PC-3 (cell line): ENCODE data around the gene PTP4A2. TPM values are rescaled to one million over a fixed set of nuclear protein-coding genes. Genes with fewer than 3 reads are reported as not detected.

Experiments used
- ATAC-seq: fragments of 200-7000 bp; cut with Tn5 transposase; 2 replicates; pipeline ENCODE4 v1.9.1; 2020; ENCODE audit warnings: mild to moderate bottlenecking, moderate library complexity
- BruUV-seq: library from RNA; stranded (reverse); fragments of 400-500 nt; replicated peaks from 2 replicates; lab custom pipeline; 2021; lab: Mats Ljungman, UMichigan
- CTCF ChIA-PET: fragments of 300-600 bp; sonication (Branson Sonifier 250); formaldehyde crosslinking; loops from one replicate; lab custom pipeline; 2022; ENCODE audit warnings: antibody characterized with exemption; lab: Charles Lee
- POLR2A ChIA-PET: fragments of 300-600 bp; sonication (Branson Sonifier 250); formaldehyde crosslinking; loops from one replicate; lab custom pipeline; 2022; ENCODE audit warnings: antibody characterized with exemption; ENCODE audit not compliant: unreplicated experiment; lab: Charles Lee
- DNase-seq: peaks from one replicate; pipeline ENCODE4 v3.0.0-alpha.2; 2015
- H2AFZ ChIP-seq: fragments of 300-600 bp; sonication (generic); 2 replicates; pipeline ENCODE4 v1.6.0; 2016; ENCODE audit warnings: antibody characterized with exemption, low read length
- H3F3A ChIP-seq: fragments of 300-600 bp; sonication (generic); one replicate; pipeline ENCODE4 v1.6.0; 2017; ENCODE audit warnings: antibody characterized with exemption, low read length, control low read depth, mild to moderate bottlenecking; ENCODE audit not compliant: unreplicated experiment
- H3K27ac ChIP-seq: fragments of 300-600 bp; sonication (generic); 2 replicates; pipeline ENCODE4 v1.5.1; 2016; ENCODE audit warnings: mild to moderate bottlenecking, low read length
- H3K27me3 ChIP-seq: fragments of 300-600 bp; sonication (generic); 2 replicates; pipeline ENCODE4 v1.6.1; 2016; ENCODE audit warnings: low read length, mixed read lengths
- H3K36me3 ChIP-seq: fragments of 300-600 bp; sonication (generic); 2 replicates; pipeline ENCODE4 v1.6.1; 2016; ENCODE audit warnings: low read depth, mixed run types, low read length, mixed read lengths
- H3K4me1 ChIP-seq: fragments of 300-600 bp; sonication (generic); 2 replicates; pipeline ENCODE4 v1.5.1; 2016; ENCODE audit warnings: low read length; ENCODE audit not compliant: insufficient read depth
- H3K4me2 ChIP-seq: fragments of 300-600 bp; sonication (generic); 2 replicates; pipeline ENCODE4 v1.6.0; 2016; ENCODE audit warnings: low read length
- H3K4me3 ChIP-seq: fragments of 300-600 bp; sonication (generic); 2 replicates; pipeline ENCODE4 v1.5.1; 2016; ENCODE audit warnings: mild to moderate bottlenecking, low read length, mixed read lengths
- H3K79me2 ChIP-seq: fragments of 300-600 bp; sonication (generic); 2 replicates; pipeline ENCODE4 v1.6.1; 2017; ENCODE audit warnings: low read length, mixed read lengths
- H3K9ac ChIP-seq: fragments of 300-600 bp; sonication (generic); 2 replicates; pipeline ENCODE4 v1.6.0; 2016; ENCODE audit warnings: mild to moderate bottlenecking, low read length
- H3K9me2 ChIP-seq: fragments of 300-600 bp; sonication (generic); replicated peaks from 2 replicates; pipeline ENCODE4 v1.6.1; 2016; ENCODE audit warnings: mixed run types, low read length, mixed read lengths
- H3K9me3 ChIP-seq: fragments of 300-600 bp; sonication (generic); 2 replicates; pipeline ENCODE4 v1.6.1; 2016; ENCODE audit warnings: low read length, mixed read lengths
- H4K20me1 ChIP-seq: fragments of 300-600 bp; sonication (generic); 2 replicates; pipeline ENCODE4 v1.6.1; 2016; ENCODE audit warnings: low read length, mixed read lengths
- EZH2phosphoT487 ChIP-seq: fragments of 300-600 bp; sonication (generic); IDR thresholded peaks from 2 replicates; pipeline ENCODE4 v1.6.1; 2018; ENCODE audit warnings: mild to moderate bottlenecking, antibody characterized with exemption, low read length, borderline replicate concordance
- intact Hi-C: fragments of 100-400 bp; cut with micrococcal nuclease; formaldehyde crosslinking; loops from 2 replicates; pipeline ENCODE4 v1.9.0; 2023
- total RNA-seq: library from RNA; depleted of rRNA; stranded (reverse); fragments of >200 nt; gene quantifications from 2 replicates; pipeline ENCODE4 v1.2.3, GENCODE V29; 2014
- TF ChIP-seq, protein P1 (sequence below): fragments of 300-600 bp; sonication (generic); conservative IDR thresholded peaks from 2 replicates; pipeline ENCODE4 v1.5.1; 2017; ENCODE audit warnings: antibody characterized with exemption, low read depth, mild to moderate bottlenecking, low read length

Gene PTP4A2
- total RNA-seq, 1 experiment from 2014 or later = 335 TPM

GRCh38 chr1:31939484-31940329 is 1.5 kb upstream of the PTP4A2 start:
- no TSS peak for BruUV-seq
- no peak overlapping the region for H3K9ac ChIP-seq
- intact Hi-C loops = loop anchor here (1.0 to 10.0 kb wide), 4 partner anchors 17 to 177 kb away; partner anchors contain the start of genes ADGRB2 and SPOCD1

DNA sequence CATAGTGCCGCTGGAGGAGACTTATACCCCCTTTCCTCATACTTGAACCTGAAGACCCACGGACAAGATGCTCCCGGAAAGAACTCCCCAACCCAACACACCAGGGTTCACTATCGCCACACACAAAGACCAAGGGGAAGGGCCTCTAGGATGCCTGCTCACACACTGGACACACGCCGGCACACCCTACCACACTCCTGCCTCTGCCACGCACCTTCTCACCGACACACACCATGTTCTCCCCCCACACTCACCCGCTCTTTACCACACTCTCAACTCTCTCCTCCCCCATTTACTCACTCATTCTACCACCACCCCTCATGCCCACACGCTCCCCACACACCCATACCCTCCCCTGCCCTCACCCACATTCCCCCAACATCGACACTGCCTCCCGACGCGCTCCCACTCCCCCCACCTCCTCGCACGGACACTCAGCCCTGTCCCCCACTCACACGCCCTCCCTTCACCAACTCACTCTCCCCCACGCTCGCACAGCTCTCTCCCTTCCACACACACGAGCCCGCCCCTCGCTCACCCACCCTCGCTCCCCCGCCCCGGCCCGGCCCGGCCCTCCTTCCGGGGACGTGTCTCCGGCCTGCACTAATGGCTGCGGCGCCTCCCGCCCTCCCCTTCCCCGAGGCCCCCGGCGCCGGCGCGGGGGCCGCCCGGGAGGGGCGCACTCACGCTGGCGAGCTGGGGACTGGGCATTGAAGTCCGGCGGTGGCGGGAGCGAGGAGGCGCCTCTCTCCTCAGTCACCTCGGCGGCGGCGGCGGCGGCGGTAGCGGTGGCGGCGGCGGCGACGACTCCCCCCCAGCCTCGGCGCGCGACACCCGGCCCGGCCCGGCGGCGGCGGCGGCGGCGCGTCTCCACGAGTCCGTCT is 626 bp downstream of the PTP4A2 start:
- no peak for TF ChIP-seq EZH2phosphoT487
- TF ChIP-seq, protein P1, sequence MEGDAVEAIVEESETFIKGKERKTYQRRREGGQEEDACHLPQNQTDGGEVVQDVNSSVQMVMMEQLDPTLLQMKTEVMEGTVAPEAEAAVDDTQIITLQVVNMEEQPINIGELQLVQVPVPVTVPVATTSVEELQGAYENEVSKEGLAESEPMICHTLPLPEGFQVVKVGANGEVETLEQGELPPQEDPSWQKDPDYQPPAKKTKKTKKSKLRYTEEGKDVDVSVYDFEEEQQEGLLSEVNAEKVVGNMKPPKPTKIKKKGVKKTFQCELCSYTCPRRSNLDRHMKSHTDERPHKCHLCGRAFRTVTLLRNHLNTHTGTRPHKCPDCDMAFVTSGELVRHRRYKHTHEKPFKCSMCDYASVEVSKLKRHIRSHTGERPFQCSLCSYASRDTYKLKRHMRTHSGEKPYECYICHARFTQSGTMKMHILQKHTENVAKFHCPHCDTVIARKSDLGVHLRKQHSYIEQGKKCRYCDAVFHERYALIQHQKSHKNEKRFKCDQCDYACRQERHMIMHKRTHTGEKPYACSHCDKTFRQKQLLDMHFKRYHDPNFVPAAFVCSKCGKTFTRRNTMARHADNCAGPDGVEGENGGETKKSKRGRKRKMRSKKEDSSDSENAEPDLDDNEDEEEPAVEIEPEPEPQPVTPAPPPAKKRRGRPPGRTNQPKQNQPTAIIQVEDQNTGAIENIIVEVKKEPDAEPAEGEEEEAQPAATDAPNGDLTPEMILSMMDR = no peak
- Histone ChIP-seq H3K9me2 (no peaks in the 10 kb centered on the region), H3K4me2 (peak overlapping the region; percentile 87), H3K4me1 (peaks cover 55% of the 10 kb centered on the region), H3K27me3 (no peaks in the 10 kb centered on the region), H3K79me2 (peaks cover 52% of the 10 kb centered on the region), H3K4me3 (peak overlapping the region; percentile 80), H3K27ac (peak overlapping the region; percentile 98), H3K9ac (peak overlapping the region; percentile 85), H2AFZ (no peak overlapping the region), H3F3A (peaks cover 14% of the 10 kb centered on the region), H3K9me3 (no peaks in the 10 kb centered on the region), H4K20me1 (peaks cover 34% of the 10 kb centered on the region), H3K36me3 (0 out of 2 replicates have a peak, but pooled peaks cover 2% of the 10 kb centered on the region)
- DNase-seq (peak; percentile 46), ATAC-seq (peak; percentile 50)
- BruUV-seq = no TSS peak
- ChIA-PET CTCF (interaction anchor here (0.6 to 1.2 kb wide), 5 partner anchors 18 to 411 kb away, joined by 3 to 10 read pairs (median 4); partner anchors contain the start of genes KHDRBS1 and KPNA6), POLR2A (interaction anchor here (0.7 to 1.4 kb wide), 4 partner anchors 18 to 76 kb away, joined by 3 to 29 read pairs (median 9); partner anchors contain the start of gene KHDRBS1)
- intact Hi-C loops = loop anchor here (2.0 to 10.0 kb wide), 3 partner anchors 19 to 175 kb away; partner anchors contain the start of genes ADGRB2 and SPOCD1

More at GRCh38 chr1:31939484-31940329, 1.5 kb upstream of the PTP4A2 start:
- Histone ChIP-seq H3K9me3 (no peaks in the 10 kb centered on the region), H3K4me3 (no peak overlapping the region), H3F3A (peaks cover 10% of the 10 kb centered on the region), H3K36me3 (0 out of 2 replicates have a peak, but pooled peaks cover 2% of the 10 kb centered on the region), H4K20me1 (peaks cover 23% of the 10 kb centered on the region), H2AFZ (peak overlapping the region; percentile 34; the same call in 1 of the 2 replicates), H3K4me2 (peak overlapping the region; percentile 33; the same call in 1 of the 2 replicates), H3K27ac (peak overlapping the region; percentile 61), H3K4me1 (peaks cover 45% of the 10 kb centered on the region), H3K9me2 (no peaks in the 10 kb centered on the region), H3K27me3 (no peaks in the 10 kb centered on the region), H3K79me2 (peaks cover 31% of the 10 kb centered on the region)
- peak; percentile 39 for ATAC-seq
- ChIA-PET CTCF (interaction anchor here (0.8 to 1.0 kb wide), 4 partner anchors 12 to 24 kb away, joined by 3 to 6 read pairs (median 4); no protein-coding TSS in a partner anchor), POLR2A (interaction anchor here (0.7 kb wide), 1 partner anchor 568 kb away, joined by 6 read pairs; no protein-coding TSS in a partner anchor)
- peak; percentile 86 for DNase-seq
- TF ChIP-seq EZH2phosphoT487 = no peak
- TF ChIP-seq, protein P1 = peak; percentile 78
